MCF 10A (cell line): ENCODE data around the gene GPR148. TPM values are rescaled to one million over a fixed set of nuclear protein-coding genes. Genes with fewer than 3 reads are reported as not detected.

Source experiments
- BruUV-seq: library from RNA; stranded (reverse); fragments of 400-500 nt; replicated peaks from 2 replicates; lab custom pipeline; 2021; lab: Mats Ljungman, UMichigan
- CTCF ChIA-PET: fragments of 300-600 bp; sonication (Branson Sonifier 250); formaldehyde crosslinking; extraction: SDS; loops from one replicate; lab custom pipeline; 2021; ENCODE audit warnings: antibody characterized with exemption, inconsistent platforms; lab: Yijun Ruan, JAX
- POLR2A ChIA-PET: fragments of 300-600, 350-650 bp; sonication (Branson Sonifier 250); formaldehyde crosslinking; extraction: SDS; loops from one replicate; lab custom pipeline; 2020; ENCODE audit warnings: antibody characterized with exemption, inconsistent platforms; lab: Yijun Ruan, JAX
- DNase-seq: peaks from one replicate; pipeline ENCODE4 v3.0.0-alpha.2; 2018; ENCODE audit not compliant: unreplicated experiment
- H3K27ac Mint-ChIP-seq: one replicate; pipeline ENCODE4 v1.8.0; 2022; ENCODE audit warnings: mild to moderate bottlenecking, low read depth, mixed read lengths; ENCODE audit not compliant: unreplicated experiment
- H3K27me3 Mint-ChIP-seq: one replicate; pipeline ENCODE4 v1.8.0; 2022; ENCODE audit warnings: mixed read lengths; ENCODE audit not compliant: insufficient read depth, unreplicated experiment
- H3K36me3 Mint-ChIP-seq: one replicate; pipeline ENCODE4 v1.8.0; 2022; ENCODE audit warnings: mild to moderate bottlenecking, moderate library complexity, mixed read lengths; ENCODE audit not compliant: insufficient read depth, unreplicated experiment
- H3K4me1 Mint-ChIP-seq: one replicate; pipeline ENCODE4 v1.8.0; 2022; ENCODE audit warnings: mixed read lengths; ENCODE audit not compliant: insufficient read depth, unreplicated experiment
- H3K4me3 Mint-ChIP-seq: one replicate; pipeline ENCODE4 v1.8.0; 2022; ENCODE audit warnings: mild to moderate bottlenecking, moderate library complexity, mixed read lengths; ENCODE audit not compliant: unreplicated experiment
- H3K9me3 Mint-ChIP-seq: one replicate; pipeline ENCODE4 v1.8.0; 2022; ENCODE audit warnings: mixed read lengths; ENCODE audit not compliant: unreplicated experiment
- CTCF ChIP-seq: fragments of 200-600 bp; IDR thresholded peaks from one replicate; pipeline ENCODE4 v1.8.0; 2022; ENCODE audit warnings: antibody characterized with exemption, mild to moderate bottlenecking; ENCODE audit not compliant: unreplicated experiment
- intact Hi-C: fragments of 100-400 bp; cut with micrococcal nuclease; formaldehyde crosslinking; loops from 2 replicates; pipeline ENCODE4 v1.14.1; 2022
- total RNA-seq: library from RNA; stranded (reverse); gene quantifications from 2 replicates; pipeline ENCODE4 v1.2.3, GENCODE V29; 2022

GPR148 gene
- total RNA-seq, 1 experiment from 2014 or later: not detected

GRCh38 chr2:130778781-130779180, 49.9 kb downstream of the GPR148 start:
- DNase-seq: no peak
- intact Hi-C loops: no loop called here
- H3K27ac Mint-ChIP-seq: no peak overlapping the region
- no TSS peak for BruUV-seq
- ChIA-PET CTCF (no interaction called here), POLR2A (interaction anchor here (0.6 kb wide), 1 partner anchor 28 kb away, joined by 3 read pairs; no protein-coding TSS in a partner anchor)
- H3K27me3 Mint-ChIP-seq: peaks cover 77% of the 10 kb centered on the region
- no peaks in the 10 kb centered on the region for H3K9me3 Mint-ChIP-seq
- H3K36me3 Mint-ChIP-seq: no peaks in the 10 kb centered on the region
- no peak overlapping the region for H3K4me3 Mint-ChIP-seq
- H3K4me1 Mint-ChIP-seq: no peaks in the 10 kb centered on the region
- no peak for TF ChIP-seq CTCF

Other genes starting within 250 kb of the GPR148 start
- gene POTEI, start 219.7 kb upstream of the GPR148 start, total RNA-seq: not detected in 2 replicates
- not detected in 2 replicates for gene CFC1B, start 207.8 kb upstream of the GPR148 start, total RNA-seq
- not detected in 2 replicates for gene CFC1, start 129.5 kb upstream of the GPR148 start, total RNA-seq
- not detected in 2 replicates for gene POTEJ, start 117.6 kb upstream of the GPR148 start, total RNA-seq
- gene AMER3, start 26.5 kb downstream of the GPR148 start, total RNA-seq: not detected in 2 replicates
- gene ARHGEF4, start 107.8 kb downstream of the GPR148 start, total RNA-seq: 52.0 and 59.3 TPM in 2 replicates